Lower lobe of right lung (tissue), 2 donors: ENCODE data around the gene DAGLB. TPM values are rescaled to one million over a fixed set of nuclear protein-coding genes. Genes with fewer than 3 reads are reported as not detected.
A peak's percentile ranks its signal among the peaks of the same experiment; 100 is the strongest.
"Not testable (repeated sequence)": the region's sequence is repeated elsewhere in the genome, so short reads cannot be mapped to it uniquely, and the experiment has no call there.

Experiments used
- ATAC-seq, 2 donors: fragments of 200-7000 bp; cut with Tn5 transposase; one replicate each; pipeline ENCODE4 v1.9.1; 2020 to 2022; ENCODE audit warnings: mild to moderate bottlenecking in 2 of 2, moderate library complexity in 2 of 2
- DNase-seq: peaks from one replicate; pipeline ENCODE4 v3.0.0-alpha.2; 2020
- H3K27ac ChIP-seq: fragments of 200-600 bp; one replicate; pipeline ENCODE4 v1.8.0; 2022
- H3K27me3 ChIP-seq: fragments of 200-600 bp; one replicate; pipeline ENCODE4 v1.8.0; 2022; ENCODE audit warnings: low read depth
- H3K36me3 ChIP-seq: fragments of 200-600 bp; one replicate; pipeline ENCODE4 v1.8.0; 2022; ENCODE audit warnings: mild to moderate bottlenecking
- H3K4me1 ChIP-seq: fragments of 200-600 bp; one replicate; pipeline ENCODE4 v1.8.0; 2022
- H3K4me3 ChIP-seq: fragments of 200-600 bp; one replicate; pipeline ENCODE4 v1.8.0; 2022; ENCODE audit warnings: mild to moderate bottlenecking
- H3K9me3 ChIP-seq: fragments of 200-600 bp; one replicate; pipeline ENCODE4 v1.8.0; 2022
- CTCF ChIP-seq: fragments of 200-600 bp; IDR thresholded peaks from one replicate; pipeline ENCODE4 v1.8.0; 2022; ENCODE audit warnings: antibody characterized with exemption, mild to moderate bottlenecking
- intact Hi-C: fragments of 100-400 bp; cut with DNase I; formaldehyde crosslinking; loops from one replicate; pipeline ENCODE4 v1.11.0; 2022
- total RNA-seq: library from RNA; stranded (reverse); fragmentation: NEBNext Ultra II Directional; extraction: Animal tissue kit (Norgen Biotek cat#: 25700); gene quantifications from one replicate; pipeline ENCODE4 v1.2.1, GENCODE V29; 2021
- donor health status: DM: no; HTN: yes; CAD: no; lungs with severe emphysema.

DAGLB gene
- total RNA-seq, 1 donor from 2014 or later: 40.6 TPM

GRCh38 chr7:6399351-6399750, 48.4 kb downstream of the DAGLB start:
- DNase-seq (no peak), ATAC-seq (peak in 1 of 2 donors; percentile 36)
- H3K36me3 ChIP-seq: peaks cover 66% of the 10 kb centered on the region
- TF ChIP-seq CTCF: no peak
- no peak overlapping the region for H3K27ac ChIP-seq
- H3K27me3 ChIP-seq: no peaks in the 10 kb centered on the region
- peaks cover 68% of the 10 kb centered on the region for H3K4me1 ChIP-seq
- intact Hi-C loops: no loop called here
- no peaks in the 10 kb centered on the region for H3K9me3 ChIP-seq
- H3K4me3 ChIP-seq: no peak overlapping the region

- Histone ChIP-seq H3K4me1 (peaks cover 72% of the 10 kb centered on the region), H3K27ac (no peak overlapping the region), H3K4me3 (no peak overlapping the region), H3K36me3 (peaks cover 66% of the 10 kb centered on the region), H3K27me3 (no peaks in the 10 kb centered on the region), H3K9me3 (no peaks in the 10 kb centered on the region)
- TF ChIP-seq CTCF: no peak
- DNase-seq: peak; percentile 65
- peak; percentile 69 to 79 for ATAC-seq
- intact Hi-C loops: no loop called here
Measured at GRCh38 chr7:6398943-6399342, 48.8 kb downstream of the DAGLB start.

- H3K9me3 ChIP-seq, H3K27ac ChIP-seq, H3K27me3 ChIP-seq, H3K4me3 ChIP-seq, ATAC-seq, intact Hi-C loops, DNase-seq: not testable (repeated sequence)
- Histone ChIP-seq H3K36me3 (peaks cover 63% of the 10 kb centered on the region), H3K4me1 (peaks cover 82% of the 10 kb centered on the region)
Measured at GRCh38 chr7:6397759-6398495, 49.8 kb downstream of the DAGLB start.

- H3K27me3 ChIP-seq: no peaks in the 10 kb centered on the region
- peak overlapping the region; percentile 81 for H3K27ac ChIP-seq
- intact Hi-C loops: no loop called here
- peaks cover 63% of the 10 kb centered on the region for H3K36me3 ChIP-seq
- no peak for TF ChIP-seq CTCF
- peaks cover 95% of the 10 kb centered on the region for H3K4me1 ChIP-seq
- ATAC-seq (peak; percentile 6 to 44), DNase-seq (peak; percentile 66)
- H3K4me3 ChIP-seq: peak overlapping the region; percentile 26
- no peaks in the 10 kb centered on the region for H3K9me3 ChIP-seq
Measured at GRCh38 chr7:6395898-6396595, 51.7 kb downstream of the DAGLB start.

GRCh38 chr7:6394114-6394513, 53.6 kb downstream of the DAGLB start:
- TF ChIP-seq CTCF: no peak
- Histone ChIP-seq H3K4me1 (peaks cover 79% of the 10 kb centered on the region), H3K4me3 (no peak overlapping the region), H3K36me3 (peaks cover 60% of the 10 kb centered on the region), H3K27me3 (no peaks in the 10 kb centered on the region), H3K27ac (peak overlapping the region; percentile 81), H3K9me3 (no peaks in the 10 kb centered on the region)
- intact Hi-C loops: no loop called here
- no peak for ATAC-seq
- no peak for DNase-seq

- intact Hi-C loops: no loop called here
- peaks cover 79% of the 10 kb centered on the region for H3K4me1 ChIP-seq
- no peaks in the 10 kb centered on the region for H3K27me3 ChIP-seq
- peaks cover 64% of the 10 kb centered on the region for H3K36me3 ChIP-seq
- TF ChIP-seq CTCF: no peak
- ATAC-seq (no peak), DNase-seq (no peak)
- no peaks in the 10 kb centered on the region for H3K9me3 ChIP-seq
- peak overlapping the region; percentile 81 for H3K27ac ChIP-seq
- no peak overlapping the region for H3K4me3 ChIP-seq
Measured at GRCh38 chr7:6393667-6394056, 54.1 kb downstream of the DAGLB start.
